NCI-H128 (cell line): ENCODE data around the gene MATN4.

Source experiments
- DNase-seq: peaks from one replicate; lab custom pipeline; 2025; ENCODE audit not compliant: unreplicated experiment; lab: John Stamatoyannopoulos, UW

MATN4 gene

DNA sequence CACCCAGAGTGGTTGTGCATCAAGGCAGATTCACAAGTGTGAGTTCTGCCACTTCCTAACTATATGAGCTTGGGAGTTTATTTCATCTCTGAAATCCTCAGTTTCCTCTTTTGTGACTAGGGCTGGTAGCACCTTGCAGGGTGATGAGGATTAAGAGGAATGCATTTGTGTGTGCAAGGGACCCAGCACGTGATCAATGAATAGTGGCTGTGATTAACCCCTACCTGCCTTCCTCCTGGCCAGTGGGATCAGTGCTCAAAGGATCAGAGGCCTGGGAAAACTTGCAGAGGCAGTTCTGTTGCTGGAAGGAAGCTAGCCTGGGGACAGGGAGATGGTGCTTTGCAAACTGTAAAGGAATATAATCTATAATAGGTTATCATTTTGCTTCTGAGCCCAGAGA, 32.9 kb upstream of the MATN4 start:
- no peak for DNase-seq

DNA sequence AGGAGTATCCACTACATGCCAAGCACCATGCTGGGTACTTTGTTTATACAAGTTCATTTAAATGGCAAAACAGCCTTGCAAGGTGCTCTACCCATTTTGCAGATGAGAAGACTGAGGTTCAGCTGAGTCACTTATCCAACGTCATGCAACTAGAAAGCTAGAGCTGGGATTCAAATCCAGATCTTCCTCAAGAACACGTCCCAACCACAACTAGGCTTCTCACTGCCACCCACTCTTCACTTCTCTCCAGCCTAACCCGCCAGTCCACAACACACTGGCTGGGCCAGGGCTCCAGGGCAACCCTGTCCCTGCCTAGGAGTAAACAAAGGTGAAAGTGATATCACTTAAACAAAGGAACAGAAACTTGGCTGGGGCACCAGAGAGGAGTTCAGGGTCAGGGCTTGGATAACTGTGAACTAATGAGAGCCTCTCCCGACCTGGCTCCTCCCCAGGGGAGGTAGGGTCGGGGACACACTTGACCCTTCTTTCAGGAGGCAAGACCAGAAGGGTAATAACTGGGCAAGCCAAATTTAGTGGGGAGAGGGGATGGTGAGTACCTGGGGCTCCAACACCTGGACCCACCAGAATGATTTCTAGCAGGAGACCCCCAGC, 32.2 kb upstream of the MATN4 start:
- DNase-seq: no peak

DNA sequence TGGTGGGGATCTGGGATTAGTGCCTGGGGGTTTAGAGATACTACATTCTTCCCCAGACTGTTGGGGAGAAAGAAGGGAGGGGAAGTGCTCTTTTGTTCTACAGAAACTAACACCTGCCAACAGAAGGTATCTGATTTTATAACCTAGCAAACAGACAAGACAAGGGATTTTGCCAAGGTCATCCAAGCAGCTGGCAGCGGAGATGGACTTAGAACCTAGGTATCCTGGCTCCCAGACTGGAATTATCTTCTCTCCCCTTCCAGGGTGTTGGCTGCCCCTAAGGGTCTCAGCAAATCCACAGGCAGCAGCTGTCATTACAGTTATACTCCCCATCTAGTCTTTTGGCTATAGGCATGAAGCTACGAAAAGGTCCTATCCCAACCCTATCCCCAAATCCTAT, 31.7 kb upstream of the MATN4 start:
- no peak for DNase-seq

DNA sequence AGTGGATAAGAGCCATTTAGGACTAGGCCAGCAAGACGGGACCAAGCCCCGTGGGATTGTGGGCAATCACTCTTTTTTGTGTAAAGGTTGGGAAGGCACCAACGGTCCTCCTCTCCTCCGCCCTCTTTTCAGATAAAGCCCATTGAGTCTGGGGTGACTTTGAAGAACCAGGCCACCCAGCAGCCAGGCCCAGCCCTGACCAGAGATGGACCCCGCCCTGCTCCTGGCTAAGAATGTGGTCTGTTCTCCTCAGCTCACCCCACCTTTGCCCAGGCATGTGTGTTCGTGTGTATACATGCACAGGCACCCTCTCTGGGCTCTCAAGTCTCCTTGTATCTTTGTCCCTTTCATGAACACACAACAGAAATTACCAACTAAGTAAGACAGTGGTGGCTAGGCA, 31.0 kb upstream of the MATN4 start:
- no peak for DNase-seq

DNA sequence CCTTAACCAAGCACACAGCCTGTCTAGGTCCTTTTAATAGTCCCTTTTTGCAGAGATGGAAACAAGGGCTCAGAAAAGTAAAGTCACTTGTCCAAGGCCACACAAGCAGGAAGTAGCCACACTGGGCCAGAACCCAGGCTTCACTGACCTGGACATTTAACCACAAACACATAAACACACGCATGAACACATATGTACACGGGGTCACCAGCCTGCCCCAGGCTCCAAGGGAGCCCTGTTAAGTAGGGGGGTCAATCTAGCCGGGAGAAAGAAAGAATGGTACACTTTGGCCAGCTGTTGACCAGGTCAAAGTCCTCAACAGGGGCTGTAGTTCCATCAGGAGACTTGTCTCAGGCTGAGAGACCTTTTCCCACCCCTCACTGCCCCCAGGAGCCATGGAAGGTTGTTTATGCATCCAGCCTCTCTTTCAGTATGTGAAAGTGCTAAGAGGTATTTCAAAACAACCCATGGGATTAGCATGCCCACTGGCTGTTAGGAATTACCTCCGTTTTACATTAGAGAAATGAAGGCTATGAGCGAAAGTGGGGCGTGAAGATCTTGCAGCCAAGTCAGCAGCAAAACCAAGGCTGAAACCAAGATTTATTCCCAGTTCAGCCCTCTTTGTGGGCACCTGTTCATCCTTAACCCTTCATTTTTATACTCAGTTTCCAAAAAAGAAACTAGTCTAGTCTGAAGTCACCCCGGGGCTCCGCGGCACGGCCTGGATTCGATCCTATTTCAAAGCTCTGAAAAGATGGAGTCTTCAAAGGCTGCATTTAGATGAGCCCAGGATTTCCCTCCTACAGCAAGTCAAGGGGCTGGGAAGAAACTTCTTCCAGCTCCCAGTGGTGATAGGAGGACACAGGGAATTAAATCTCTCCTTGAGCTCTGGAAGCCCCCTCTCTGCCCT, 30.3 kb upstream of the MATN4 start:
- no peak for DNase-seq

DNA sequence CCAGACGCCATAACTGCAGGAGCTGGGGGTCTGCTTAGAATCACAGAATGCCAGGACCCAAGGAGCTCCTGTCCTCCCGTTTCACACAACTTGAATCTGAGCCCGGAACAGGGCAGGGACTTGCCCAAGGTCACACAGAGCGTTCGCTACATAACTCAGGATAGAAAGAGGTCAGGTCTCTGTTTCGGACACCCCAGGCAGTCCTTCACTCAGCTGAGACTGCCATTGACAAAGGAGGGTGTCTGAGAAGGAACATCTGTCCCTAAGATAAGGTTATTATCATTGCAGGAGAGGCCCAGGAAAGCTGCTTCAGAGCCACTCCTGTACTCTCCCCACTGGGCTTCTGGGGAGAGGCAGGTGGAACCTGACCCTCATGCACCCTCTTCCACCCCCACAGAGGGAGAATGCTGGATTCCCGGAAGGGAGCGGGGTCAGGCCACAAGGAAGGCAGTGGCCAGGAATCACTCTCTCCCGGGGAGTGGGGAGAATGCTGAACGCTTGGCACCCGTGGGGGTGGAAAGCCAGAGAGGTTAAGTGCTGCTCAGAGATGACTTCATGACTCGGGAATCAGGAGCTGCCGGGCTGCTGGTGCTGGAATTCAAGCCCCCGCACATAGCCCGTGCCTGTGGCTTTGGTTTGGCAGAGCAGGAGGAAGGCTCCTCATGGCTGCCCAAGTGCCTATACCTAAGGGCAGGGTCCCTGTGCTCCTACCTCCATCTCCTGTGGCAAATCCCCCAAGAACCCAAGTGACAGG, 29.4 kb upstream of the MATN4 start:
- DNase-seq: no peak

DNA sequence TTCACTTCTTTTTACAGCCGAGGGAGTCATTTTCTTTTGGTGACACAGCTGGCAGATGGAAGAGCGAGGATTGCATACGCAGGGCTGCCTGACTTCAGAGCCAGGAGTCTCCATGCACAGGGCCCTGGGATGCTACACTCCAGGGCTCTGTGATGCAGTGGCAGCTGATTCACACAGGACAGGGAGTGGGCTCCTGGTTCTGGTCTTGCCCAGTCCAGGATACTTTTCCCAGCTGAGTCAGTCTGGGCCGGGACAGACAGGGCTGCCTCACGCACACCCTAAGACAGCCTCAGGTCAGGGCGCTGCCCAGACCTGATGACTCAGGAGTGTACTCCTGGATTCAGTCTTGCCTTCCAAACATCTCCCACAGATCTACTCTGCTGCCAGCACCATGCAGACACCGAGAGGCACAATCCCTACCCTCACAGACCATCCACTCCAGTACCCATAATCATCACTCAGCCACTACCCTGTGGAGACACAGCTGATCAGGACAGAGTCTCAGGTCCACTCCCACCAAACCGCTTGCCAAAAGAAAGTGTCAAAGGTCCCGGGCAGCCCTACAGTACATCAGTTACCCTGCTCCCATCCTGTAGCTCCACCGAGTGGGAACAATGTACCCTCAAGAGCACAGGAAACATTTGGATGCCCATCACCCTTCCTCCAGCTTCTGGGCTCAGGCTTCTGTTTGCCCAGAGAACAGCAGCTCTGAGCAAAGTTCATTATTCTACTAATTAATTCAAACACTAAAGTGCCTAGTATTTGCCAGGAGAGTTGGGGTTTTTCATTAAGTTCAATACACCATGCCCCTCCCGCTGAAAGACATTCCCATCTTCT, 28.6 kb upstream of the MATN4 start:
- no peak for DNase-seq

DNA sequence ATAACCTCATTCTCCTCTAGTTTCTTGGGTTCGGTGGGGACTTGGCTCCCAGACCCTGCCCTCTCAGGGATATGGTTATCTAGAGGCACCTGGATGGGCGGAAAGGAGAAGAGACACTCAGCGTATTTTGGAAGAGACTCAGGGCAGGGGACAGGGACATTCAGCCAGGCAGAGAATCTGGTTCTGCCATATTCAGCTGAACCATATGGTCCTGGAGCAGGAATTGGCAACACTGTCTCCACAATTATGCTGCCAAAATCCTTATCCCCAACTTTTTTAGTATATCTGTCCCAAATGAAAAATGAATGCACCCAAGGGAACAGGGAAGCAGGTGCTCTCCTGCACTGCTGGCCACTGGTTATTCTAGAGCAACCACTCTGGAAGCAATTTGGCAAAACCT, 22.4 kb upstream of the MATN4 start:
- DNase-seq: no peak

DNA sequence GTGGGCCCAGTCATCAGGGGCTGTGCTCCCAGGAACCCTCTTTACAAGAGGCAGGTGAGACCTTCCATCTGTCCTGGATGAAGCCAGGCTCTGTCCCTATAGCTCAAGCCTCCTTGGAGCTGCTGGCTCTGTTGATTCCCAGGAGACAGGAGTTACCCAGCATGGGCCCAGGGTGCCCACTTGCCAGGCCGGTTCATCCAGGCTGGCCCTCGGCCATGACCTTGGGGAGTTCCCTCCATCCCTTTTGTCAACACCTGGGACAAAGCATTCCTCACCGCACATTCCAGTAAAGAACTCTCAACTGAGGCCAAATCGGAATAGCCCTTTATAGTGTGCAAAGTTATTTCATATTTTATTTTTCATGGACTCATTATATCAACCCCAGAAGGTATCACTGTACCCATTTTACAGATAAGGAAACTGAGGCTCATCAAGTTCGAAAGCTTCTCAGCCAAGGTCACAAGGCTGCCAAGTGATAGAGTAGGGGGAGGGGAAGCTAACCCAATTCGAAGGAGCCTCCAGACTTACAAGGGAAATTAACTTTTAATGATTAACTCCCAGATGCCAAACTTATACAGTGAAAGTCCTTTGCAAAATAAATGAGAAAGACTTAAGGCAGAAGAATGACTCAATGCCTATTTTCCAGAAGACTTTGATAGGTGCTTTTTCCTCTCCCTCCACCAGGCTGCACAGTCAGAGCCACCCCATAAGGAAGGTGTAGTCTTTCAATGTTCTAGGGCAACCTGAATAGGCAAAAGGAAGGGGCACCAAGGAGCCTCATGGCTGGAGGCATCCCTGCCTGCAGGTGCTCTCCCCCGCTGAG, 21.6 kb upstream of the MATN4 start:
- no peak for DNase-seq

DNA sequence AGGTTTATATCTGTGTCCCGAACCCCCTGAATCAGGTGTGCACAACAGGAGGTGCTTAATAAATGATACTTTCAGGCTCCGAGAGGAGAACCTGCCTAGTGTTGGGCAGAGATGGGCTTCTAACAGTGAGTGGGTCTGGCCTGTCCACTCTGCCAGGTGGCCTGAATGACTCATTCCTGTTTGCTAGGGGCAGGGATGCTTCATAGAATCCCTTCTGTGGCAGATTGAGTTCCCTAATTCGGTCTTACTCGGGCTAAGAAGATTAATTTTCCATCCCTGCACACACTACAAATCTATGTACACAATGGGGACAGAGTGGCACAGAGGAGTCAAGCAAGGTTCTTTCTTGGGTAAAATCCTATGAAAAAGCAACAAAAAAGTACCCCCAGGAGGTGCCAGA, 20.4 kb upstream of the MATN4 start:
- no peak for DNase-seq

DNA sequence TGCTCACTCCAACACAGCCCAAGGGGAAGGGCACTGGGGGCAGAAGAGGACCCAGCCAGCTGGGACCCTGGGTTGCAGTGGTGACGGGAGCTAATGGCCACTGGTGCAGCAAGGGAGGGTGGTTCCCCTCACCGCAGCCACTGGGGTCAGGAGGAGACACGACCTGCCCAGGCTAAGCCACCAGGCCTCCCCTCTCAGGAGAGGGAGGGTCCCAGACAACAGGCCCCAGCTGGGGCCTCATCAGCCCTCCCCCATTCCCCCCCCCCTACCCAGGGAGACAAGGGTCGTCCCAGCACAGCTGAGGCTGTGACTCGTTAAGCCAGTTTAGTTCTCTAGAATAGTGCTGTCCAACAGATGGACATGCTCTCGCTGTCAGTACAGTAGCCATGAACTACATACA, 17.3 kb upstream of the MATN4 start:
- no peak for DNase-seq

DNA sequence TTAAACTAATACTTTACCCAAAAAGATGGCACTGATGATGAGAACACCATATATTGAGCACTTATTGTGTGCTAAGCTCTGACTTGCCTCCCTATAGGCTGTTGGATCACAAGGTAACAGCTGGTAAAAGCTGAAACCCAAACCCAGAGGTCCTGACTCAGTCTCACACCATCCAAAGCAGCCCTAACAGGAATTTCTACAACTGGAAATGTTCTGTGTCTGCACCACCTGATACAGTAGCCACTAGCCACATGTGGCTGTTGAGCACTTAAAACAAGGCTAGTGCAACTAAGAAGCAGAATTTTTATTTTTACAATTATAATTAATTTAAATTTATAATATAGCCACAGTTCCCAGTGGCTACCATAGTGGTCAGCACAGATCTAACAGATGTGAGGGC, 15.6 kb upstream of the MATN4 start:
- no peak for DNase-seq

DNA sequence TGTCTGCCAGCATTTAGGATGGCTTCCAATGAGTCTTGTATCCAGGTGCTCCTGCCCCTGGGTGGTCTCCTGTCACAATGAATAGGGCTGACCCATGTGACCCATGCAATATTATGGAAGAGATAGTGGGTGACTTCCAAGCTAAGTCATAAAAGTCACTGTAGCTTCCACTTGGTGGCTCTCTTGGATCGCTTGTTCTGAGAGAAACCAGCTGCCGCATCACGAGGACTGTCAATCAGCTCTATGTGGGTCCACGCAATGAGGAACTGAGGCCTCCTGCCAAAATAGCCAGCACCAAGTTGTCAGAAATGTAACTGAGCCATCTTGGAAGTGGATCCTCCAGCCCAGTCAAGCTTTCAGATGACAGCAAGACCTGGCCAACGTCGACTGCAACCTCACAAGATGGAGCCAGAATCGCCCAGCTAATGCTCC, 14.9 kb upstream of the MATN4 start:
- DNase-seq: no peak

DNA sequence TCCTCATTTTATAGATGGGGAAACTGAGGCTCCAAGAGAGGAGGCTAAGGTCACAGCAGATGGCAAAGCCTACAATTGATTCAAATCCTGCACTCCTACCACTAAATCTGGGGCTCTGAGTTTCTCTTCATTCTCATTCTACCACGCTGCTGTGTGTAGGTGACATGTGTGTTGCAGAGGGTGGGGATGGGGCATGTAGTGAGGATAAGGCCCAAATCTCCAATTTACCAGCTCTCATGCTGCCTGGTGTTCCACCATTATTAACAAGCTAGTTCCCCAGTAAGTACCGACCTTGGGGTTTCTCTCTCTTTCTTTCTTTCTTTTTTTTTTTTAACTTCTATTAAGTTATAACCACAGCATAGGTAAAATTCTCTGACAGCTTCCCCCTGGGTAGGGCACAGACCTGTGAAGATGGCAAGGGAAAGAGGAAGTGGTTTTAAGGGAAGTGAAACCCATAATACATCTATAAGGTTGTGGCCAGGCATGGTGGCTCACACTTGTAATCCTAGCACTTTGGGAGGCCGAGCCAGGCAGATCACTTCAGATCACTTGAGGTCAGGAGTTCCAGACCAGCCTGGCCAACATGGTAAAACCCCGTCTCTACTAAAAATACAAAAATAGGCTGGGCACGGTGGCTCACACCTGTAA, 13.0 kb upstream of the MATN4 start:
- no peak for DNase-seq

DNA sequence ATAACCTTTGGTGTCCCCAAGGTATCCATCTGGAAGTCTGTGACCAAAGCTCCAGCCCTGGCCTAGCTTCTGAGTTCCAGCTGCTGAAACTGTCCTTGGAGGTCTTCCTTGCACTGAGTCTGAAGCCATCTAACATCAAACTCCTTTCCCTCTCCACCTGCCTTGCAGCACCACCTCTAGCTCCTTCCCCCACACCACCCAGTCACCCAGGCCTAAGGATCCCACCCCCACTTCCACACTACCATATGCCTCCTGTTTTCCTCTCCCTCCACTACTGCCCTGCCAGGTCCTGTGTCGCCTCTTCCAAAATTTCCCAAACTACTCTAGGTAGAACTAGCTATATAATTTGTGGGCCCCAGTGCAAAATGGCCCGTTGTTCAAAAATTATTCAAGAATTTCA, 10.8 kb upstream of the MATN4 start:
- no peak for DNase-seq

DNA sequence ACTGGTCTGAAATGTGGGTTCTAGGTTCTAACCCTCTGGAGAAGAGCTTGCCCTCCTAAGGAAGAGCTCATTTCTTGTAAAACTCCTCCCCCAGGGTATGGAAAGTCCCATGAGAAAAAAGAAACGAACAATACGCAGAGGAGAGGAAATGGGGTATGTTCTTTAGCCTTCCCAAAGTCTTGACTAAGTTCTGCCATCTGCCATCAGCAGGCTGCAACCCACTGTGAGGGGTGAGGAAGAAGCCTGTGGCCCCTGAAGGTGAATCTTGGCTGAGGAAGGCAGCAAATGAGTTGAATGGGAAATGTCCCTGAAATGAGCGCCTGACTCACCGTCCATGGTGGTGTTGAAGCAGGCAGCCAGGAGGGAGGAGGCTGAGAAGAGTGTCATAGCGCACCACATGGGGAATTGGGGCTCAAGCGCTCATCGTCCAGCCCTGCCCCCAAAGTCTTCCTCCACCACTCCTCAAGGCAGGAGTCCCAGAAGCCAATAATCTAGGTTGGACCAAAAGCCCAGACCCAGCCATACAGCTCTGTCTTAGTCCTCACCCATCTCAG, 10.4 kb upstream of the MATN4 start:
- DNase-seq: no peak

DNA sequence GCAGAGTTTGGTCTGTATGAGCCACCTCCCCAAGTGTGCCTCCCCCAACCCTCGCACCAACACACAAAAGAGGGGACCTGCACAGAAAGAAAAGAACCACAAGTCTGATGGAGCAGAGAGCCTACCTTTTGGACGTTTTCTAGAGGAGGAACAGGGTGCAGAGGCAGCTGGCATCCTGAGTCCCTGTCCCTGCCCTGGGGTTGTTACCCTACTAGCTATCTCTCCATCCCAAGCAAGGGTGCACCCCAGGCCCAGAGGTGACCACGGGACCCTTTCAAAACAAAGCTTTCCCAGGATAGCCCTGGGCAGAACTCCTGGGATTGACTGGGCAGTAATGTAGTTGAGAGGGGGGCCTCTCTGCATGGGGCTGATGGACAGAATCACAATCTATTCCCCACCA, 9.7 kb upstream of the MATN4 start:
- no peak for DNase-seq

DNA sequence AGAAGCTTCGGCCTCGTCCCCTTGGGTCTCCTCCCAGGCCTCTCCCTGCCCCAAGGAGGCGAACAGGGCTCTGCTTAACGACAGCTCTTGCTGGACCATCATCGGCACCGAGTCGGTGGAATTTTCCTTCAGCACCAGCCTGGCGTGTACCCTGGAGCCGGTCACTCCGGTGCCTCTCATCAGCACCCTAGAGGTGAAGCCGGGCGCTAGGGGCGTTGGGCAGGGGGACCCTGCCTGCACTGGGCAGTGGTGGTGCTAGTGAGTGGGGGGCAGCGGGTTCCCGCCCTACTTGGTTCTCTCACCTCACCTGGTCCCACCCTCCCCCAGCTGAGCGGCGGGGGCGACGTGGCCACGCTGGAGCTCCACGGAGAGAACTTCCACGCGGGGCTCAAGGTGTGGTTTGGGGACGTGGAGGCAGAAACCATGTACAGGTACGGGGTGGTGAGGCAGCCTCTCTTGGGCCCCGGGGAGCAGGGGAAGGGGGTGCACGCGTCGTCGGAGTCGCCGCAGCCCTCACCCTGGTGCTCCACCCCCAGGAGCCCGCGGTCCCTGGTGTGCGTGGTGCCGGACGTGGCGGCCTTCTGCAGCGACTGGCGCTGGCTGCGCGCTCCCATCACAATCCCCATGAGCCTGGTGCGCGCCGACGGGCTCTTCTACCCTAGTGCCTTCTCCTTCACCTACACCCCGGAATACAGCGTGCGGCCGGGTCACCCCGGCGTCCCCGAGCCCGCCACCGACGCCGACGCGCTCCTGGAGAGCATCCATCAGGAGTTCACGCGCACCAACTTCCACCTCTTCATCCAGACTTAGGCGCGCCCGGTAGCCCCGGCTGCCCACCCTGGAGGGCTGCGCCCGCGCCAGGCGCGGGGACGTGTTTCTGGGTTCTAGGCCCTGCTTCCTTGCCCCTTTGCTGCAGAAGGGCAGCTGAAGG, 8.3 kb upstream of the MATN4 start:
- DNase-seq: no peak
